ENCODE results near the gene EVC2. TPM values are rescaled to one million over a fixed set of nuclear protein-coding genes. Genes with fewer than 3 reads are reported as not detected.

Gene EVC2
- total RNA-seq, 1 donor from 2014 or later: 4.5 TPM

DNA sequence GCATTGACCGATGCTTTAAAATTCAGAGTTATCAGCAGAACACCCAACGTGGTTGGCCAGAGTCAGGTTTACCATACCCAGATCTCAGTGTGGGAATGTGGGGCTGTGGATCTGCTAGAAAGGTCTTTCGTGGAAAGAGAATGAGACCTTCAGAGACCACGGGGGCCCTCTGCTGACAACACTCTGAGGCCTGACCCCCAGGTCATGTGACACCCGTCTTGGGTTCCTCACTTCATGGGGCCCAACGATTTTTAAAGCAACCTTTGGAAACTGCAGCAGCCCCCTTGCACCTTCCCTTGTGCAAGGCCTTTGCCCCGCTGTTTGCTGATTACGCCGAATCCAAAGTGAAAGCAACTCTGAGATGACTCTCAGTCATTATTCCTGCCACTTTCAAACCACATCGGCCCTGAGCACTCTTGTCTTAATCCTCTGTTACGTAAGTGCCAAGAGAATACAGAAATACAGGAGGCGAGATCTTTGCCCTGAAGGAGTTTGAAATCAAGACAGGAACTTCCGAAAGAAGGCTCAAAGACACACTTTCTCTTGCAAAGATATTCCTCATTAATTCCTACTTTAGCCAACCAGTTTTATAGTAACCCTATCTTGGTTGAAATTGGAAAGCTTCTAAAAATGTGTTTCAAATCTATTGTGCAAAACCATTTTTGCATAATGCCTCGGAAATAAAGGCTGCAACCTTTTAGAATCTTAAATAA, 88.3 kb downstream of the EVC2 start:
- H3K4me3 Mint-ChIP-seq: no peak overlapping the region
- no peaks in the 10 kb centered on the region for H3K27me3 Mint-ChIP-seq
- no peak for DNase-seq (ENCODE audit: extremely low spot score, unreplicated experiment)
- H3K36me3 Mint-ChIP-seq: peaks cover 39% of the 10 kb centered on the region
- H3K27ac Mint-ChIP-seq: no peak overlapping the region
- TF ChIP-seq, protein P1, sequence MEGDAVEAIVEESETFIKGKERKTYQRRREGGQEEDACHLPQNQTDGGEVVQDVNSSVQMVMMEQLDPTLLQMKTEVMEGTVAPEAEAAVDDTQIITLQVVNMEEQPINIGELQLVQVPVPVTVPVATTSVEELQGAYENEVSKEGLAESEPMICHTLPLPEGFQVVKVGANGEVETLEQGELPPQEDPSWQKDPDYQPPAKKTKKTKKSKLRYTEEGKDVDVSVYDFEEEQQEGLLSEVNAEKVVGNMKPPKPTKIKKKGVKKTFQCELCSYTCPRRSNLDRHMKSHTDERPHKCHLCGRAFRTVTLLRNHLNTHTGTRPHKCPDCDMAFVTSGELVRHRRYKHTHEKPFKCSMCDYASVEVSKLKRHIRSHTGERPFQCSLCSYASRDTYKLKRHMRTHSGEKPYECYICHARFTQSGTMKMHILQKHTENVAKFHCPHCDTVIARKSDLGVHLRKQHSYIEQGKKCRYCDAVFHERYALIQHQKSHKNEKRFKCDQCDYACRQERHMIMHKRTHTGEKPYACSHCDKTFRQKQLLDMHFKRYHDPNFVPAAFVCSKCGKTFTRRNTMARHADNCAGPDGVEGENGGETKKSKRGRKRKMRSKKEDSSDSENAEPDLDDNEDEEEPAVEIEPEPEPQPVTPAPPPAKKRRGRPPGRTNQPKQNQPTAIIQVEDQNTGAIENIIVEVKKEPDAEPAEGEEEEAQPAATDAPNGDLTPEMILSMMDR (conservative IDR thresholded peaks at IDR 0.05): no peak
- no peaks in the 10 kb centered on the region for H3K9me3 Mint-ChIP-seq
- peaks cover 10% of the 10 kb centered on the region for H3K4me1 Mint-ChIP-seq (ENCODE audit: unreplicated experiment)

DNA sequence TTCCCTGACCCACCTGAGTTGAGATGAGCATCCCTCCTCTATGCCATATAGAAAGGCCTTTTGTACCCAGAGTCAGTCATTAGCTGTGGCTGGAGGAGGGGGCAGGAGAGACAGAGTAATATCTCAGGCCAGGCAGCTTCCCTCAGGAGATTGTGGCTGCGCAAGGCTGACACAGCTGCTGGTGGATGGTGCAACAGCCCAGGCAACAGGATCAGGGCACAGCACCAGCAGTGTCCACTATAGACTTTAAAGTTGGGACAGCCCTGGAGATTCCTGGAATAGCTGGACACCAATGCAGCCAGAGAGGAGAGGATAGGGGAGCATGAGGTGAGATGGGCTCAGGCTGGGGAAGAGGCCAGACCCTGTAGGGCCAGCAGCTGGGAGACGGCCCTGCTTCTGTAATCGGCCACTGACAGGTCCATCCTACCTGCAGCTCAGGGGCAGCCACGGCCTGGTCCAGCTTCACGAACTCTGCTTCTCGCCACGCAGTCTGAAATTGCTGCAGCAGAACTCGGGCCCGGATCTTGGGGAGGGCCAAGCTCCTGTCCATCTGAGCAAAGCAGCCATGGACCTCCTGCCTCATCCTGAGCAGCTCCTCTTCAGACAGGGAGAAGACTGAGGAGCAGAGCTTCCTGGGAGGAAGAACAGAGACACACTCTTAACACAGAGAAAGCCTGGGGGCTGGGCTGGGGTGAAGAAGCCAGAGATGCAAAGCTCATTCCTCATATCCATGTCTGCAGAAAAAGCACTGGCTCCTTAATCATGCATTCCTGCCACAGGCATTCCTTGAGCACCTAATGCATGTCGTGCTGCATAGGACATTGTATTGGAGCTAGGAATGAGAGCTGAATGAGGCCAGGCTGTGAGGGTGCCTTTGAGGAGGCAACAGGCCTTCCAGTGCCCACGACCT, 90.1 kb downstream of the EVC2 start:
- no peaks in the 10 kb centered on the region for H3K9me3 Mint-ChIP-seq
- no peaks in the 10 kb centered on the region for H3K27me3 Mint-ChIP-seq
- peaks cover 32% of the 10 kb centered on the region for H3K36me3 Mint-ChIP-seq
- DNase-seq (ENCODE audit: extremely low spot score, unreplicated experiment): no peak
- peaks cover 10% of the 10 kb centered on the region for H3K4me1 Mint-ChIP-seq (ENCODE audit: unreplicated experiment)
- no peak overlapping the region for H3K27ac Mint-ChIP-seq
- TF ChIP-seq, protein P1 (conservative IDR thresholded peaks at IDR 0.05): no peak
- no peak overlapping the region for H3K4me3 Mint-ChIP-seq

DNA sequence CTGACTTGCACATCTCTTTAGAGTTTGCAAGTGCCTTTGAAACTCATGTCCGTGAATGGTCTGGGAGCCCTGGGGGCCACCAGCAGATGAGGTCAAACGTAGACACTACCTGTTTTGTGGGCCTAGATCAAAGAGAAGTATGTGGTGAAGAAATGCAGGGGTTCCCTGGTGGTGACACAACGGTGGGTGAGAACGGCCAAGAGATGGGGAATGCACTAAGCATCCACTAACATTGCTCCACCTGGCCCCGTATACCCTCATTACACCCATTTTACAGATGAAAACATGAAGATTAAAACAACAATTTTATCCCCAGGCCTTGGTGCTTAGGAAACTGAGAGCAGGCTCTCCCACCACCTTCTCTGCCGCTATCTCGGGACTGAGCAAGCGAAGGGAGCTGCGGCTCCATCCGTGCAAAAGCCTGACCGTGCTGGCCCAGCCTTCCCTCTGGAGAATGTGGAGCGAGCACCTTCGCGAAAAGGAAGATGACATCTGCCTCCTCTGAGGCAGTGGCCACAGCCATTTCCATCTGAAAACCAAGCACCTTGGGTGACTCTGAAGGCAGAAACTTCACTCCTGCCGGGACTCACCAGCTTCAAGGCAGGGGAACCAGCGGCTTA, 91.9 kb downstream of the EVC2 start:
- TF ChIP-seq, protein P1 (conservative IDR thresholded peaks at IDR 0.05): no peak
- Mint-ChIP-seq H3K27ac (no peak overlapping the region), H3K36me3 (peaks cover 37% of the 10 kb centered on the region), H3K27me3 (no peaks in the 10 kb centered on the region), H3K9me3 (no peaks in the 10 kb centered on the region), H3K4me1 (ENCODE audit: unreplicated experiment) (peaks cover 19% of the 10 kb centered on the region), H3K4me3 (no peak overlapping the region)
- DNase-seq (ENCODE audit: extremely low spot score, unreplicated experiment): no peak

DNA sequence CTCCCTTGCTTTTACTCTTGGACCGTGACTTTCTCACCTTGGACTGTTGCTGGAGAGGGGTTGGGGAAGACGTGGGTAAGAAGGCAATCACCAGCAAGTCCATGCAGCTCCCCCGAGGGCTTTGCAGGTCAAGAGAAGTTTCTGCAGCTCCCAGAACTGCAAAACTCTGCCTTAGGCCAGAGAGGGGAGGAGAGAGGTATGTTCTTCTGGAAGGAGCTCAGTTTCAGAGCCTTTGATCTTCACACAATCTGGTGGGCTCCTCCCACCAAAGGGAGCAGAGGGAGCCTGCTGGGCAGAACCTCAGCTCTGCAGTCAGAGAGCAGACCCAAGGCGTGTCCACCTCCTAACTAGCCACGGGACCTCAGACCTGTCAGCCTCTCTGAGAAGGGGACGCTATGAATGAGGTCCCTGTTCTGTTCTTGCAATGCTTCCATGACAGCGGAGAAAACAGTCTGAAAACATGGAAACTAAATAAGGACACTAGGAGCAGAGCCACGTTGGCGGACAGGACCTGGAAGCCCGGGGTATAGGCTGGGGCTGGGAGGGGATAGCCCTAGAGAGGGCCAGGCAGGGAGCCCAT, 92.8 kb downstream of the EVC2 start:
- Mint-ChIP-seq H3K36me3 (peaks cover 32% of the 10 kb centered on the region), H3K4me3 (no peak overlapping the region), H3K9me3 (no peaks in the 10 kb centered on the region), H3K27ac (peak overlapping the region; percentile 42), H3K27me3 (no peaks in the 10 kb centered on the region), H3K4me1 (ENCODE audit: unreplicated experiment) (peaks cover 18% of the 10 kb centered on the region)
- DNase-seq (ENCODE audit: extremely low spot score, unreplicated experiment): no peak
- TF ChIP-seq, protein P1 (conservative IDR thresholded peaks at IDR 0.05): no peak

DNA sequence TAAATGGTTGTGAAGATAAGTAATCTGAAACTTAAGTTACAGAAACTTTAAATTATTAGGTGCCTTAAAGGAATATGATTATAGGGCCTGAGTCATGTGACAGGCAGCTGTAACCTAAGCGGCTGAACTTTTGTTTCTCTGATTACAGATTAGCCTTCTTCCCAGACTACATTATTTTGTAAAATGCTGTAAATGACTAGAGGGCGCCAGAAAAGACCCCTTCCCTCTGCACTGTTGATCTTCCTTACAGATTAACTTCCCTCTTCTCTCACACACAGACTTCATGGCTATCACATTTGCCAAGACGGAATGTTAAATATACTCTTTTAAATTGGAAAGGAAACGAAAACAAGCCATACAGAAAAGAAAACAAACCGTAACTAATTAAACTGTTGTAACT, 96.6 kb downstream of the EVC2 start:
- Mint-ChIP-seq H3K9me3 (no peaks in the 10 kb centered on the region), H3K36me3 (peaks cover 27% of the 10 kb centered on the region), H3K4me3 (no peak overlapping the region), H3K27me3 (no peaks in the 10 kb centered on the region), H3K27ac (no peak overlapping the region), H3K4me1 (ENCODE audit: unreplicated experiment) (peaks cover 17% of the 10 kb centered on the region)
- TF ChIP-seq, protein P1 (conservative IDR thresholded peaks at IDR 0.05): no peak
- DNase-seq (ENCODE audit: extremely low spot score, unreplicated experiment): no peak
